Measurements from ENCODE around the gene CENPT. TPM values are rescaled to one million over a fixed set of nuclear protein-coding genes. Genes with fewer than 3 reads are reported as not detected.
"Not testable (repeated sequence)": the region's sequence is repeated elsewhere in the genome, so short reads cannot be mapped to it uniquely, and the experiment has no call there.

CENPT gene
- total RNA-seq, 1 donor from 2014 or later = 70.1 TPM

DNA sequence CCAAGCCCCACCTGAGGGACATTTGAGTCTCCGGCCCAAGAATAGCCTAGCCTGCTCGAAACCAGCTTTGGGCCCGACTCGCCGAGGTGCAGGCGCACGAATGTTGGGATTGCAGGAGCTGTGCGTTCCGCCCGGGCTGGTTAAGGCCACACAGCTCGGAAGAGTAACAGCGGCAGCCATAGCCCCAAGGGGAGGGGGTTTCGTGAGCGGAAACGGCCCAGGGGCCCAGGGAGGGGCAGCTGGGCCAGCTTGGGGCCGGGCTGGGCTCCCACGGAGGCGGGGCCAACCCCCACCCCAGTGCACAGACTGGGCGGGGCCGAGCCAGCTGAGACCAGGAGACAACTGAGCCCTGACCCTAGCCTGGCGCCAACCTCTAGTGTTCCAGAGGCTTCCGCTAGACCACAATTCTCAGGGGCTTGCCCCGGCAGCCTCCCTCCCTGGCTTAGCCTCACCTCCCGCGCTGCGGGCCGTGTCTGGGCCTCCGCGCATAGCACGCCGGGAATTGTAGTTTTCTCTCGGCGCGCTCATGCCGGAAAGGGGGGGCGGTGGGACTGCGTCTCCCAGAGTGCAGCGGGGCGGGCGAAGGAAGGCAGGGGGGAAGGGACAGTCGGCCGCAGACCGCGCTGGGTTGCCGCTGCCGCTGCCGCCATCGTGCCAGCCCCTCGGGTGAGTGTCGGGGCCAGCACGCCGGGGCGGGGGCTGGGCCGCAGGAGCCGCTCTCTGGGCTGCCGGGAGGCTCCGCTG is 1.0 kb downstream of the CENPT start, which contains the start of gene NUTF2:
Gene NUTF2, plus strand, starts transcription at position 614 of the 744 bp plus-strand sequence. CDS start 18,198 bp downstream, outside the sequence.
- DNase-seq (ENCODE audit: low spot score) = peak; percentile 99

DNA sequence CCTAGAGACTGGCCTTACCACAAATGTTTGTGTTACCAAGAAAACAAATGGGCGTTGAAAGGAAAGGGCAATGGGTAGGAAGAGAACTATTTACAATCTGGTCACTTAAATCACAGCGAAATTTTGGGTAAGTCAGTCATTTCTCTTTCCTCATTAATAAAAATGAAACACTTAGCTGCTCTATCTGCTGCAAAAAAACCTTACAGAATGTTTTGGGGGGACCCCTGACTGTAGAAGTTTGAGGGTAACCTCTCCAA is 1.5 kb downstream of the CENPT start:
- no peak for DNase-seq (ENCODE audit: low spot score)

DNA sequence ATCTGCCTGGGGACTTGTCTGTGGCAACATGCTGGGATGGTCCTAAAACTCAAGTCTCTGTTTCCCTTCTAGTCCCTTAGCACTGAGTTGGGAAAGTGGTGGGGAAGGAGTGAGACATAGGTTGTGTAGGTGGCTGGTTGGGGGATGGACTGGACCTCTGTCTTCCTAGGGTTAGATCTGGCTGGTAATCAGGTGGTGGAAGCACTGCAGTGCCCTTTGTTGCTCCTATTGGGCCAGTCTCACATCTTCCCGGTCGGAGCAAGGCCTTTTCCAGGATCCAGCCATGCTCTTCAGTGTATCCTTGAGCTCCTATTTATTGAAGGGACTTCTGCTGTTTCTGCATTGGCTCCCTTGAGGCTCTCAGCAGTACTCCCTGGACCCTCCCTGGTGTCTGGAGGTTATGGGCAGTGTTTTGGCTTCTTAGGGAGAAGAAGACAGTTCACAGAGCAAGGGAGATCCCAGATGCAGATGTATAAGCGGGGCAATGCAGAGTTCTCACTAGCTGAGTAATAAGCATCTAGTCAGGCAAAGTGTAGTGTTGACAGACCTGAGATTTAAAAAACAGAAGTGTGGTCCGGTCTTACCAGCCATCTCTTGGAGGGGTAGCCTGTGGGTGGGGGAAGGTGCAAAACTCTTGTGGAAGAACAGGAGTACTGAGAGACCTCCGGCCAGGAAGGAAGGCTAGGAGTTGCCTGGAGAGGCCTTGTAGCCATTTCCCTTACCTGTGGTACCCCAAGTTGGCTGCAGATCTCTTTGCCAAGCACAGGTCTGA is 2.0 kb downstream of the CENPT start:
- DNase-seq (ENCODE audit: low spot score) = no peak

- DNase-seq (ENCODE audit: low spot score) = no peak
These were observed 3.0 kb downstream of the CENPT start for GRCh38 chr16:67844497-67844896.

- DNase-seq (ENCODE audit: low spot score) = no peak
These were observed 4.1 kb downstream of the CENPT start for GRCh38 chr16:67843343-67843765.

GRCh38 chr16:67842509-67843342 is 4.8 kb downstream of the CENPT start:
- peak; percentile 50 for DNase-seq (ENCODE audit: low spot score)

GRCh38 chr16:67841816-67842508 is 5.5 kb downstream of the CENPT start, which contains the start of gene THAP11:
Gene THAP11 (plus strand): TSS chr16:67842320. CDS start chr16:67842555, 235 bp downstream.
- peak; percentile 99 for DNase-seq (ENCODE audit: low spot score)

GRCh38 chr16:67841198-67841815 is 6.2 kb downstream of the CENPT start:
- DNase-seq (ENCODE audit: low spot score) = no peak

GRCh38 chr16:67837811-67838210 is 9.7 kb downstream of the CENPT start:
- no peak for DNase-seq (ENCODE audit: low spot score)

DNA sequence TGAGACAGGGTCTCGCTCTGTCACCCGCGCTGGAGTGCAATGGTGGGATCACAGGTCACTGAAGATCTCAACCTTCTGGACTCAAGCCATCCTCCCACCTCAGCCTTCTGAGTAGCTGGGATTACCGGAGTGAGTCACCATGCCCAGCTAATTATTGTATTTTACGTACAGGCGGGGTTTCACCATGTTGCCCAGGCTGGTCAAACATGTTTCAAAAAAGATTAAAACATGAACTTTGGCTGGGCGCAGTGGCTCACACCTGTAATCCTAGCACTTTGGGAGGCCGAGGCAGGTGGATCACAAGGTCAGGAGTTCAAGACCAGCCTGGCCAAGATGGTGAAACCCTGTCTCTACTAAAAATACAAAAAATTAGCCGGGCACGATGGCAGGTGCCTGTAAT is 10.3 kb downstream of the CENPT start:
- not testable (repeated sequence) for DNase-seq (ENCODE audit: low spot score)

DNA sequence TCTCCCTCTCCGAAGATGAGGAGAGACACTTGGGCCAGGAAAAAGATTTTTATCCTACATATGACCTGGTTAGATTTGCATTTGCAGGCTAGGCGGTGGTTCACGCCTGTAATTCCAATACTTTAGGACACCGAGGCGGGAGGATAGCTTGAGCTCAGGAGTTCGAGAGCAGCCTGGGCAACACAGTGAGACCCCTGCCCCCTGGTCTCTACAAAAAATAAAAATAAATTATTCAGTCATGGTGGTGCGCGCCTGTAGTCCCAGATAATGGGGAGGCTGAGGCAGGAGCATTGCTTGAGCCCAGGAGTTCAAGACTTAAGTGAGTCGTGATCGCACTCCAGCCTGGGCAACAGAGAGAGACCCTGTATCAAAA is 13.3 kb downstream of the CENPT start:
- DNase-seq (ENCODE audit: low spot score) = no peak

DNA sequence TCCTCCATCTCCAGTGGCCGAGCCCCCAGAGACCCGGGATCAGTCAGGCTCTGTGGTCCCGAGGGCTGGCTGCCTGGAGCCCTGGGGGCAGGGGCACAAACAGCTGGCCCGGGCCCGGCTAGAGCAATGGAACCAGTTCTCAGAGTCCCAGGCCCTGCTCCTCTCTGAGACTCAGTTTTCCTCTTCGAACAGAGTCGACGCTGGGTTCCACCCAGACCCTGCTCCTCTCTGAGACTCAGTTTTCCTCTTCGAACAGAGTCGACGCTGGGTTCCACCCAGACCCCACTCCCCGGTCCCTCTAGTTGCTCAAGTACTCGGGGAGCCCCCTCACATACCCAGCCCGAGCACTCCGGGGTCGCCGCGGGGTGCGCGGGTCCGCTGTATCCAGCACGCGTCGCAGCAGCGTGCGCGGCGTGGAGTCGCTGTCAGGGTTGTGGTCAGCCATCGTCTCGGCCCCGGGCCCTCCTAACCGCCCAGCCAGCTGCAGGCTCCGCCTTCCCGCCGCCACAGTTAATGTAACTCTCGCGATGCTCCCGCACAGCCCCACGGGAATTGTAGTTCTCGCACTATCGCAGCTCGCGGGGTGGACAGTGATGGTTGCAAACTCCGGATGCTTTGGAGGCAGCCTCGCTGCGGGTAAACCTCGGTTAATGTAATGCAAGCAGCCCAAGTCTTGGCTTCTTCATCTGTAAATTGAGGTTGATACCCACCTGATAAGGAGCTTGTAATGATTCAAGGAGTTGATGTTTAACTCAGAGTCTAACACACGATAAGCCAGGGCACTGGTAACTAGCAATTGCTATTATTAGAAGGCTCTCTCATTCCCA is 13.9 kb downstream of the CENPT start:
- DNase-seq (ENCODE audit: low spot score) = peak; percentile 96

DNA sequence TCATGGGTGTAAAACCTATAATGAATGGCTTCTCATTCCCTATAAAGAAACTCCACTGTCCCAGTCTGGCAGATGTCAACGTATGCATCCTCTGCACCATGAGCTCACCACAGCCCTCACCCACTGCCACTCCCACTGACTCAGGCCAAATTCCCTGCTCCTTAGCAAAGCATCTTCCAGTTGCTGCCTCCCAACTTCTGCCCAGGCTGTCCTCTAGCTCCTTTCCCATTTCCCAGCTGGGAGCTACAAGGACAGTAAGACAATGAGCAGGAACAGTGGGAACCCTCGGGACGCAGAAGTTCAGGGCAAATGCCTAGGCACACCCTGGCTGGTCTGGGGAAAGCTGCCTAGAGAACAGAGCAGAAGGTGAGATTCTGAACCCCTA is 14.5 kb downstream of the CENPT start:
- peak; percentile 68 for DNase-seq (ENCODE audit: low spot score)

DNA sequence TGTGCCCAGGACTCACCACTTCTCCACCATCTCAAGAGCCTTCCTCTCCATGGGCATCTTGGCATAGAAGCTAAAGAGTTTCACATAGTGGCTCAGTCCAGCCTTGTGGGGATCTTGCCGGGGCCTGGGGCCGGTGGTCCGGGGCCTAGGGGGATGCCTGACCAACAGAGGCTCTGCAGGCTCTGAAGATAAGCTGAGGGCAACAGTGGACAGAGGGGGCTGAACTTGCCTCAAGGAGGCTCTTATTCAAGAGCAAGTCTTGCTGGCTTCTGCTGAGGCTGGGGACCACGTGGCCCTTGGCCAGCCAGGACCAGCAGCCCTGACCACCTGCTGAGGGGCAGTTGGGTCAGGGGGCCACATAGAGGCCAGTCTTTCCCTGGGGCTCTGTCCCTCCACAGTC is 18.8 kb downstream of the CENPT start:
- no peak for DNase-seq (ENCODE audit: low spot score)

- no peak for DNase-seq (ENCODE audit: low spot score)
These were observed 21.6 kb downstream of the CENPT start for GRCh38 chr16:67825906-67826305.

DNA sequence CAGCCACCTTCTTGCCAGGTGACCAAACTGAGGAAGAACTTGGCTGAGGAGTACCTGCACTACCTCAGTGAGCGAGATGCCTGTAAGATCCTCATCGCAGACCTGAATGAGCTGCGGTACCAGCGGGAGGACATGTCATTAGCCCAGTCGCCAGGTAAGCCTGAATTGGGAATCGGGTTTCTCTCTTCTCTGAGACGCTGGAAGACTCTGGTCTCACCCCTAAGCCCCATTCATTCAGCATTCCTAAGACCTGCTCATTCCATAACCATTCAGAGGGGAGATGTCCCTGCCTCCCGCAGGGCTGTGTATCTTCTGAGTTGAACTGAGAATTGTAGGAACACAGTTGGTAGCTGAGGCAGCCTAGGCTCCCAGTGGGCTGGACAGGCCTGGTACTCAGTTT is 22.4 kb downstream of the CENPT start:
- no peak for DNase-seq (ENCODE audit: low spot score)

DNA sequence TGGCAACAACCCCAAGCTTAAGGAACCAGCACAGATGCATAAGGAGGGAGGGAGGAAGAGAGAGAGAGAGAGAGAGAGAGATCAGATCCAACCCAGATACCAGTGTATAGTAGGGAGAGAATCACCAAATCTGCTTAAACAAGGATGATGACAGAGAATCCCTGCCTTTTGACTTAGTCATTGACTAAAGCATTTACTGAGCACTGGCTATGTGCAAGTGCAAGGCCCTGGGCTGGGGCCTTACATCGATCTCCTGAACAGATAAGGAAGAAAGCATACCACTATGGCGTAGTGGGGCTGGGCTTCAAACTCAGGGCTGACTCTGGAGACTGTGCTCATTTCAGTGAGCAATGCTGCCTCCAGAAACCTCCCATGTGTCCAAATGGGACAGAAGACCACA is 25.0 kb downstream of the CENPT start:
- no peak for DNase-seq (ENCODE audit: low spot score)

DNA sequence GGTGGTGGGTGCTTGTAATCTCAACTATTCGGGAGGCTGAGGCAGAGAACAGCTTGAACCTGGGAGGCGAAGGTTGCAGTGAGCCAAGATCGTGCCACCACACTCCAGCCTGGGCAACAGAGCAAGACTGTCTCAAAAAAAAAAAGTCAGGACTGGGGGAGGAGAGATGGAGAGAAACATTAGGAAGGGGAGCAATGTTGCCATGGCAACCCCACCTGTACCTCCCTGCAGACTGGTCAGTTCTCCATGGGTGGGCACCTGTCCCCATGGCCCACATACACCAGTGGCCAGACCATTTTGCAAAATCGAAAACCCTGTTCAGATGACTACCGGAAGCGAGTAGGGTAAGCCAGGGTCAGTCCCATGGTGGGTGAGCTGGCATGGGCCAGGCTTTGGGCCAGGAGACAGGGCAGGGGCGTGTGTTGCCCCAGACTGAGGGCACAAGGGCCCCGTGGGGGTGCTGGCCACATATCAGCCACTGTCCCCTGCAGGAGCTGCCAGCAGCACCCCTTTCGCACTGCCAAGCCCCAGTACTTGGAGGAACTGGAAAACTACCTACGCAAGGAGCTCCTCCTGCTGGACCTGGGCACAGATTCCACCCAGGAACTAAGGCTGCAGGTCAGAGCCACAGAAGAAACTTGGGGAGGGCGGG is 26.8 kb downstream of the CENPT start:
- no peak for DNase-seq (ENCODE audit: low spot score)

GRCh38 chr16:67814567-67814966 is 32.9 kb downstream of the CENPT start:
- no peak for DNase-seq (ENCODE audit: low spot score)

DNA sequence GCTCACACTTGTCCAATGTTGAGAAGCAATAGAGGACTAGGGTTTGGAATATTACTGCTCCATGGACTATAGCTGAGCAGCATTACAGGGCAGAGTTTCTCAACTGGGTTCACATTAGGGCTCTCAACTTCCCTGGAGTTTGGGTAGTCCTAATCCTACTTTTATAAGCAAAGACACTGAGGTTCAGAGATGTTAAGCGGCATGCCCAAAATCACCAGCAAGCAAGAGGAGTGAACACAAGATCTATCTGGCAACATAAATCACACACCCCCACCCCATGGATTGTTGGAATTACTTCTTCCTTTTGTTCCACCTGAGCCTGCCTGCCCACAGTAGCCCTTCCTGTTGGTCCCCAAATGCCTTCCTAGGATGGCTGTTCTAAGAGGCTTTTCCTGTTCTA is 35.6 kb downstream of the CENPT start:
- DNase-seq (ENCODE audit: low spot score) = no peak

Data from umbilical cord (tissue), 2 donors.